ENCODE results near the gene LYSMD3.
"Not testable (repeated sequence)": the region's sequence is repeated elsewhere in the genome, so short reads cannot be mapped to it uniquely, and the experiment has no call there.

Gene LYSMD3

DNA sequence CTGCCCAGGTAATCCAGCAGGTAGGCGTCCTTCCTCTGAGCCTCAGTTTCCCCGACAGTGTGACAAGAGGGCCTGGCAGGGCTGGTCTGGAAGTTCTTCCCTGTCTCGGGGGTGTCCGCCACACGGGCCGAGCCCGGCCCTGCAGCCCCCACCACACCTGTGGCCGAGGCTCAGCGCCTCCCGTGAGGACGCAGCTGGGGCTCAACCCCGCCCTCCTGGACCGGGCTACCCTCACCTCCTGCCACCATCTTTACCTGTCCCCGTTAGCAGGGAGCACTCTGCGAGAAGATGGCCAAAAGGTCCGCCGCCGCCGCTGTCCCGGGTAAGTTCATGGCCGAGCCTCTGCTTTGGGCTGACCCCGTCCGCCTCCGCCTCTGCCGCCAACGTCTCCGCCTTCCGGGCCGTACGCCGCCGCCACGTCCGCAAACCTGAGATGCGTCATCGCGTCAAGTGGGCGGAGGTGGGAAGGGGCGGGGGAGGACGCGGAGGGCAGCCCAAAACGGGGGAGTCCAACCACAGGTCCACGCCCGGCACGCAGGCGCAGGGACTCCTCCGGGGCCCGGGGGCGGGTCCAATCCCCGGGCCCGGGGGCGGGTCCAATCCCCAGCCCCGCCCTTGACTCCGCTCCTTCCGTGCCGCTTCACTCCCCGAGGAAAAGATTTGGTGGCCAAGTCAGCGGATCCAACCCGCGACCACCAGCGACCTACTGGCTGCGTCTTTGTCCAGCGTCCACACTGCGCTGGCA lies at the start of gene LYSMD3:
Gene LYSMD3, minus strand, starts transcription at position 391 of the 745 bp plus-strand sequence. CDS start 4,295 bp downstream, outside the sequence.
- TF ChIP-seq, protein P1, sequence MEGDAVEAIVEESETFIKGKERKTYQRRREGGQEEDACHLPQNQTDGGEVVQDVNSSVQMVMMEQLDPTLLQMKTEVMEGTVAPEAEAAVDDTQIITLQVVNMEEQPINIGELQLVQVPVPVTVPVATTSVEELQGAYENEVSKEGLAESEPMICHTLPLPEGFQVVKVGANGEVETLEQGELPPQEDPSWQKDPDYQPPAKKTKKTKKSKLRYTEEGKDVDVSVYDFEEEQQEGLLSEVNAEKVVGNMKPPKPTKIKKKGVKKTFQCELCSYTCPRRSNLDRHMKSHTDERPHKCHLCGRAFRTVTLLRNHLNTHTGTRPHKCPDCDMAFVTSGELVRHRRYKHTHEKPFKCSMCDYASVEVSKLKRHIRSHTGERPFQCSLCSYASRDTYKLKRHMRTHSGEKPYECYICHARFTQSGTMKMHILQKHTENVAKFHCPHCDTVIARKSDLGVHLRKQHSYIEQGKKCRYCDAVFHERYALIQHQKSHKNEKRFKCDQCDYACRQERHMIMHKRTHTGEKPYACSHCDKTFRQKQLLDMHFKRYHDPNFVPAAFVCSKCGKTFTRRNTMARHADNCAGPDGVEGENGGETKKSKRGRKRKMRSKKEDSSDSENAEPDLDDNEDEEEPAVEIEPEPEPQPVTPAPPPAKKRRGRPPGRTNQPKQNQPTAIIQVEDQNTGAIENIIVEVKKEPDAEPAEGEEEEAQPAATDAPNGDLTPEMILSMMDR (IDR thresholded peaks at IDR 0.05; ENCODE audit: low read depth, low read length): no peak
- peak within 1 kb of the TSS; percentile 81 to 95 for H3K4me3 ChIP-seq (replicated peaks in 1 of 2; ENCODE audit: low read depth in 2 of 2, low read length in 2 of 2)
- DNase-seq (ENCODE audit: low read depth in 2 of 2): peak; percentile 97 to 99

DNA sequence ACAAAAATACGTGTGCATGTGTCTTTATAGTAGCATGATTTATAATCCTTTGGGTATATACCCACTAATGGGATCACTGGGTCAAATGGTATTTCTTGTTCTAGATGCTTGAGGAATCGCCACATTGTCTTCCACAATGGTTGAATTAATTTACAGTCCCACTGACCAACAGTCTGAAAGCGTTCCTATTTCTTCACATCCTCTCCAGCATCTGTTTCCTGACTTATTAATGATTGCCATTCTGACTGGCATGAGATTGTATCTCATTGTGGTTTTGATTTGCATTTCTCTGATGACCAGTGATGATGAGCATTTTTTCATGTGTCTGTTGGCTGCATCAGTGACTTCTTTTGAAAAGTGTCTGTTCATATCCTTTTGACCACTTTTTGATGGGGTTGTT lies 47.2 kb upstream of the LYSMD3 start:
- DNase-seq (ENCODE audit: low read depth in 2 of 2): not testable (repeated sequence)

DNA sequence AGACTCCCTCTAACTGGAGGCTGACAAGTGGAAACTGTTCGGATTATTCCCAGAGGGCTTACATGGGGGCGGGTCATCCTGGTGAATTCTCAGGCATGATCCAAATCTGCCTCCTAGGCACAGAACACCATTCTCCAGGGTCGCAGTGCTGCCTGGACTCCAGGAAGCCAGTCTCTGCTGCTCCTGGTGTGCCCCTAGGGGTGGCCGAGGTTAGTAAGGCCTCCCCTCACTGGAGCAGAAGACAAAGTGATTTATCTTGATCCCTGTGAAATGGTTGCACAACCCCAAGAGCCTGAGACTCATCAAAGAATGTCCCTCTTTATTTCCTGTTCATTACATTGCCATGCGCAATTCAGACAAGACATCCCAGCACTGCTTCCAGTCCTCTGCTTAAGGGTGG lies 46.3 kb upstream of the LYSMD3 start:
- H3K4me3 ChIP-seq (replicated peaks in 1 of 2; ENCODE audit: low read depth in 2 of 2, low read length in 2 of 2): no peak overlapping the region
- TF ChIP-seq, protein P1 (IDR thresholded peaks at IDR 0.05; ENCODE audit: low read depth, low read length): no peak
- DNase-seq (ENCODE audit: low read depth in 2 of 2): no peak

More for the DNA sequence above, 47.2 kb upstream of the LYSMD3 start:
- H3K4me3 ChIP-seq (replicated peaks in 1 of 2; ENCODE audit: low read depth in 2 of 2, low read length in 2 of 2): not testable (repeated sequence)

DNA sequence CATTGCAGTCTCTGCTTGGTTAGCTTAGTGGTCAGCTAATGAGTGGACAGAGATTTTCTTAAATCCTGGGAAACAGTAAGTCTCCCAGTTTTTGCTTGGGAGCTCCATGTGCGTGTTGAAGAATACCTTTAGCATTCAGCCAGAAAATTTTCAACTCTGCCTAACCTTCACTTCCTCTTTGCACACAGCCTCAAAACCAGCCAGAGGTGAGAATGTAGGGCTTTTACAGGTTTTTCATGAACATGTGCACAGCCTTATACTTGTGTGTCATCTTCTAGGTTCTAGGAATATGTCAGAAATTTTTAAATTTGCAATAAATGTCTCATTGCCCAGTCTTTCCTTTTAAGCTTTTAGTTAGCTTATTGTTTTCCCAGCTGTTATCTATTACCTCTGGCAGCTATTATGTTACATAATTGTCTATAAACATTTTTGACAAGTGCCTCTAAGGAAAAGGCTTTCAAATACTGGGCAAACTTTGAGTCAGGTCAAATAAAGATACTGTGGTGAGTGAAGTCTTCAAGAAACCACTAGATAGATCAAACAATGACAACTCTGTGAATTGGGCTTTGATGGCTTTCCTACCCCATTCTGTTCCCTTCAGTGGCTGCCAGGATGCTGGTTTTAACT lies 41.9 kb upstream of the LYSMD3 start:
- H3K4me3 ChIP-seq (replicated peaks in 1 of 2; ENCODE audit: low read depth in 2 of 2, low read length in 2 of 2): no peak overlapping the region
- TF ChIP-seq, protein P1 (IDR thresholded peaks at IDR 0.05; ENCODE audit: low read depth, low read length): no peak
- no peak for DNase-seq (ENCODE audit: low read depth in 2 of 2)

DNA sequence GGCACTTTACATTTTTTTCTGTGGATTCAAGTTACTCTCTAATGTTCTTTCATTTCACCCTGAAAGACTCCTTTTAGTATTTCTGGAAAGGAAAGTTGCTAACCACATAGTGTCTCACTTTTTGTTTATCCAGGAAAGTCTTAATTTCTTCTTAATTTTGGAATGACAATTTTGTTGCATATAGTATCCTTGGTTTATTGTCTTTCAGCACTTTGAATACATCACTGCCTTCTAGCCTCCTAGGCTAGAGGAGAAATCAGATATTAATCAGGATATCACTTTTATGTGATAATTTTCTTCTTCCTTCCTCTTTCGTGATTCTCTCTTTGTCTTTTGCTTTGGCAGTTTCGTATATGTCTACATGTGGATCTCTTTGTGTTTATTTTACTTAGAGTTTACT lies 40.6 kb upstream of the LYSMD3 start:
- no peak for DNase-seq (ENCODE audit: low read depth in 2 of 2)
- TF ChIP-seq, protein P1 (IDR thresholded peaks at IDR 0.05; ENCODE audit: low read depth, low read length): no peak
- H3K4me3 ChIP-seq (replicated peaks in 1 of 2; ENCODE audit: low read depth in 2 of 2, low read length in 2 of 2): no peak overlapping the region

DNA sequence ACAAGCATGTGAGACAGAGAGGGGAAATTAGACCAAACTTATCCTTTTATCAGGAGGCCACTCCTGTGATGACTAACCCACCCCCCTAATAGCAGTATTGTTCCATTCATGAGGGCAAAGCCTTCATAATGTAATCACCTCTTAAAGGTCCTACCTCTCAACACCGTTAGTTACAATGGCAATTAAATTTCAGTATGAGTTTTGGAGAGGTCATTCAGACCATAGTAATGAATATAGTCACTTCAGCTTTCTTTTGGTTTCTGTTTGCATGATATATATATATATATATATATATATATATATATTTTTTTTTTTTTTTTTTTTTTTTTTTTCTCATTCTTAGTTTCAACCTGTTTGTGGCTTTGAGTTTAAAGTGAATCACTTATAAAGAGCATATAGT lies 39.7 kb upstream of the LYSMD3 start:
- TF ChIP-seq, protein P1 (IDR thresholded peaks at IDR 0.05; ENCODE audit: low read depth, low read length): no peak
- no peak for DNase-seq (ENCODE audit: low read depth in 2 of 2)
- H3K4me3 ChIP-seq (replicated peaks in 1 of 2; ENCODE audit: low read depth in 2 of 2, low read length in 2 of 2): no peak overlapping the region

DNA sequence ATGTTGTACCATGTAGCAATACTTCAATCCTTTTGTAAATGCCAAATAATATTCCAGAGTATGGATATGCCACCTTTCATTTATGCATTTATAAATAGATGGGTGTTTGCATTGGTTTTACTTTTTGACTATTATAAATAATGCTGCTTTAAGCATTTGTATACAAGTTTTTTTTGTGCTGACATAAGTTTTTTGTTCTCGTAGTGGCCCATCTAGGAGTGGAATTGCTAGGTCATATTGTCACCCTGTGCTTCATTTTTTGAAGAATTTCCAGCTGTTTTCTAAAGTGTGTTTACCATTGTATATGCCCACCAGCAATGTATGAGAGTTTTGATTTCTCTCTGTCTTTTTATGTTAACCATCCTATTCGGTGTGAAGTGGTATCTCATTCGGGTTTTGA lies 36.1 kb upstream of the LYSMD3 start:
- TF ChIP-seq, protein P1 (IDR thresholded peaks at IDR 0.05; ENCODE audit: low read depth, low read length): no peak
- H3K4me3 ChIP-seq (replicated peaks in 1 of 2; ENCODE audit: low read depth in 2 of 2, low read length in 2 of 2): no peak overlapping the region
- DNase-seq (ENCODE audit: low read depth in 2 of 2): no peak

Measured in cardiac fibroblast (primary cell).